Astrocyte (in vitro differentiated cells and primary cell): ENCODE results near the gene SH2B2. TPM values are rescaled to one million over a fixed set of nuclear protein-coding genes. Genes with fewer than 3 reads are reported as not detected.

Source experiments
- DNase-seq: peaks from one replicate; pipeline ENCODE4 v3.0.0-alpha.2; 2010; ENCODE audit warnings: low read depth
- FAIRE-seq: peaks from 2 replicates; lab custom pipeline; 2011; peaks lifted over from hg19 to GRCh38; lab: Jason Lieb, UNC
- H2AFZ ChIP-seq: 2 replicates; pipeline ENCODE4 v1.6.0; 2012; ENCODE audit warnings: low read depth, low read length, inconsistent platforms
- H3K27ac ChIP-seq: 2 replicates; pipeline ENCODE4 v1.5.1; 2011; ENCODE audit warnings: low read depth, low read length, inconsistent platforms
- H3K27me3 ChIP-seq: 2 replicates; pipeline ENCODE4 v1.6.0; 2011; ENCODE audit warnings: low read length, inconsistent platforms; ENCODE audit not compliant: insufficient read depth
- H3K36me3 ChIP-seq: 2 replicates; pipeline ENCODE4 v1.5.1; 2011; ENCODE audit warnings: low read length, inconsistent platforms; ENCODE audit not compliant: insufficient read depth
- H3K4me1 ChIP-seq: 2 replicates; pipeline ENCODE4 v1.5.1; 2011; ENCODE audit warnings: low read length, inconsistent platforms; ENCODE audit not compliant: insufficient read depth
- H3K4me2 ChIP-seq: 2 replicates; pipeline ENCODE4 v1.6.0; 2012; ENCODE audit warnings: low read length, inconsistent platforms
- H3K4me3 ChIP-seq: 2 replicates; pipeline ENCODE4 v1.5.1; 2011; ENCODE audit warnings: low read depth, mild to moderate bottlenecking, low read length, inconsistent platforms; ENCODE audit not compliant: insufficient read depth
- H3K79me2 ChIP-seq: 2 replicates; pipeline ENCODE4 v1.6.0; 2012; ENCODE audit warnings: mild to moderate bottlenecking, low read length, inconsistent platforms; ENCODE audit not compliant: insufficient read depth
- H3K9ac ChIP-seq: 2 replicates; pipeline ENCODE4 v1.6.0; 2012; ENCODE audit warnings: mild to moderate bottlenecking, low read length, inconsistent platforms
- H3K9me3 ChIP-seq: 2 replicates; pipeline ENCODE4 v1.5.1; 2012; ENCODE audit warnings: low read depth, mild to moderate bottlenecking, low read length, inconsistent platforms; ENCODE audit not compliant: insufficient read depth
- H4K20me1 ChIP-seq: 2 replicates; pipeline ENCODE4 v1.6.0; 2012; ENCODE audit warnings: low read length, inconsistent platforms; ENCODE audit not compliant: insufficient read depth
- H3K27ac Mint-ChIP-seq: one replicate; pipeline ENCODE4 v1.8.0; 2021; ENCODE audit warnings: mild to moderate bottlenecking, mixed read lengths; ENCODE audit not compliant: unreplicated experiment
- H3K27me3 Mint-ChIP-seq: one replicate; pipeline ENCODE4 v1.8.0; 2021; ENCODE audit warnings: low read depth, mixed read lengths; ENCODE audit not compliant: unreplicated experiment
- H3K36me3 Mint-ChIP-seq: one replicate; pipeline ENCODE4 v1.8.0; 2021; ENCODE audit warnings: low read depth, mixed read lengths; ENCODE audit not compliant: unreplicated experiment
- H3K4me1 Mint-ChIP-seq: one replicate; pipeline ENCODE4 v1.8.0; 2021; ENCODE audit warnings: low read depth, mixed read lengths; ENCODE audit not compliant: unreplicated experiment
- H3K4me3 Mint-ChIP-seq: one replicate; pipeline ENCODE4 v1.8.0; 2021; ENCODE audit warnings: mild to moderate bottlenecking, moderate library complexity, mixed read lengths; ENCODE audit not compliant: unreplicated experiment
- H3K9me3 Mint-ChIP-seq: one replicate; pipeline ENCODE4 v1.8.0; 2021; ENCODE audit warnings: mild to moderate bottlenecking, mixed read lengths; ENCODE audit not compliant: unreplicated experiment
- EZH2 ChIP-seq: IDR thresholded peaks from 2 replicates; pipeline ENCODE4 v1.6.1; 2012; ENCODE audit warnings: mild to moderate bottlenecking, low read length, inconsistent platforms; ENCODE audit not compliant: insufficient read depth
- total RNA-seq: library from RNA; stranded (reverse); gene quantifications from 2 replicates; pipeline ENCODE4 v1.2.1, GENCODE V29; 2021
- TF ChIP-seq, protein P1 (sequence below): IDR thresholded peaks from 2 replicates; pipeline ENCODE4 v1.5.1; 2011; ENCODE audit warnings: low read depth, mild to moderate bottlenecking, inconsistent platforms, low read length, moderate library complexity; ENCODE audit not compliant: insufficient read depth

SH2B2 gene
- total RNA-seq, 1 donor from 2014 or later, result 5.6 TPM

GRCh38 chr7:102252366-102252982, 34.2 kb upstream of the SH2B2 start:
- no peak overlapping the region for H3K4me3 Mint-ChIP-seq
- no peaks in the 10 kb centered on the region for H3K27me3 Mint-ChIP-seq
- H3K27ac Mint-ChIP-seq, result no peak overlapping the region
- Histone ChIP-seq H3K4me3 (no peak overlapping the region), H3K27me3 (no peaks in the 10 kb centered on the region), H3K36me3 (no peaks in the 10 kb centered on the region), H3K27ac (no peak overlapping the region), H4K20me1 (peaks cover 4% of the 10 kb centered on the region), H3K9ac (no peak overlapping the region), H3K9me3 (no peaks in the 10 kb centered on the region), H3K4me1 (no peaks in the 10 kb centered on the region), H2AFZ (no peak overlapping the region), H3K79me2 (no peaks in the 10 kb centered on the region), H3K4me2 (no peak overlapping the region)
- FAIRE-seq (no peak), DNase-seq (no peak)
- H3K9me3 Mint-ChIP-seq, result no peaks in the 10 kb centered on the region
- no peaks in the 10 kb centered on the region for H3K4me1 Mint-ChIP-seq
- TF ChIP-seq, protein P1, sequence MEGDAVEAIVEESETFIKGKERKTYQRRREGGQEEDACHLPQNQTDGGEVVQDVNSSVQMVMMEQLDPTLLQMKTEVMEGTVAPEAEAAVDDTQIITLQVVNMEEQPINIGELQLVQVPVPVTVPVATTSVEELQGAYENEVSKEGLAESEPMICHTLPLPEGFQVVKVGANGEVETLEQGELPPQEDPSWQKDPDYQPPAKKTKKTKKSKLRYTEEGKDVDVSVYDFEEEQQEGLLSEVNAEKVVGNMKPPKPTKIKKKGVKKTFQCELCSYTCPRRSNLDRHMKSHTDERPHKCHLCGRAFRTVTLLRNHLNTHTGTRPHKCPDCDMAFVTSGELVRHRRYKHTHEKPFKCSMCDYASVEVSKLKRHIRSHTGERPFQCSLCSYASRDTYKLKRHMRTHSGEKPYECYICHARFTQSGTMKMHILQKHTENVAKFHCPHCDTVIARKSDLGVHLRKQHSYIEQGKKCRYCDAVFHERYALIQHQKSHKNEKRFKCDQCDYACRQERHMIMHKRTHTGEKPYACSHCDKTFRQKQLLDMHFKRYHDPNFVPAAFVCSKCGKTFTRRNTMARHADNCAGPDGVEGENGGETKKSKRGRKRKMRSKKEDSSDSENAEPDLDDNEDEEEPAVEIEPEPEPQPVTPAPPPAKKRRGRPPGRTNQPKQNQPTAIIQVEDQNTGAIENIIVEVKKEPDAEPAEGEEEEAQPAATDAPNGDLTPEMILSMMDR, result no peak
- no peak for TF ChIP-seq EZH2
- H3K36me3 Mint-ChIP-seq, result peaks cover 11% of the 10 kb centered on the region

GRCh38 chr7:102253066-102253972, 33.3 kb upstream of the SH2B2 start:
- H3K27ac Mint-ChIP-seq, result no peak overlapping the region

More at GRCh38 chr7:102253066-102253972, 33.3 kb upstream of the SH2B2 start:
- Mint-ChIP-seq H3K36me3 (peaks cover 11% of the 10 kb centered on the region), H3K9me3 (no peaks in the 10 kb centered on the region), H3K4me3 (no peak overlapping the region), H3K27me3 (no peaks in the 10 kb centered on the region), H3K4me1 (no peaks in the 10 kb centered on the region)
- H3K4me2 ChIP-seq, result no peak overlapping the region
- H3K27me3 ChIP-seq, result no peaks in the 10 kb centered on the region
- no peaks in the 10 kb centered on the region for H3K9me3 ChIP-seq
- no peaks in the 10 kb centered on the region for H3K36me3 ChIP-seq
- no peaks in the 10 kb centered on the region for H3K4me1 ChIP-seq
- no peak overlapping the region for H2AFZ ChIP-seq
- no peak overlapping the region for H3K4me3 ChIP-seq
- H3K9ac ChIP-seq, result no peak overlapping the region
- no peak for FAIRE-seq
- DNase-seq, result no peak
- TF ChIP-seq EZH2, result no peak
- TF ChIP-seq, protein P1, result no peak
- peaks cover 4% of the 10 kb centered on the region for H4K20me1 ChIP-seq
- H3K79me2 ChIP-seq, result no peaks in the 10 kb centered on the region
- no peak overlapping the region for H3K27ac ChIP-seq
